Spleen (tissue), 11 donors: Measurements from ENCODE around the gene ZDHHC11B. TPM values are rescaled to one million over a fixed set of nuclear protein-coding genes. Genes with fewer than 3 reads are reported as not detected.

Source experiments
- DNase-seq: peaks from one replicate; pipeline ENCODE4 v3.0.0-alpha.2; 2020
- H3K27ac ChIP-seq, 8 donors: fragments of 200-600 bp; sonication (generic) in 7 of 8; 1 replicate in 4 of 8; 2 replicates in 4 of 8; pipeline versions ENCODE4 v1.5.0 to v1.8.0; 2016 to 2021; ENCODE audit warnings: inconsistent platforms in 4 of 8, mild to moderate bottlenecking in 4 of 8, moderate library complexity in 1 of 8
- H3K27me3 ChIP-seq, 7 donors: fragments of 200-600 bp; sonication (generic) in 6 of 7; replicated peaks in 1 of 7; 1 replicate in 4 of 7; 2 replicates in 3 of 7; pipeline versions ENCODE4 v1.5.0 to v1.8.0; 2016 to 2021; ENCODE audit warnings: inconsistent platforms in 3 of 7, mild to moderate bottlenecking in 1 of 7
- H3K36me3 ChIP-seq, 6 donors: fragments of 200-600 bp; sonication (generic) in 5 of 6; 1 replicate in 4 of 6; 2 replicates in 2 of 6; pipeline versions ENCODE4 v1.5.0 to v1.8.0; 2016 to 2021; ENCODE audit warnings: inconsistent platforms in 2 of 6
- H3K4me1 ChIP-seq, 6 donors: fragments of 200-600 bp; sonication (generic) in 5 of 6; 1 replicate in 3 of 6; 2 replicates in 3 of 6; pipeline versions ENCODE4 v1.5.0 to v1.8.0; 2016 to 2021; ENCODE audit warnings: inconsistent platforms in 3 of 6
- H3K4me3 ChIP-seq, 8 donors: fragments of 200-600 bp; sonication (generic) in 7 of 8; 1 replicate in 4 of 8; 2 replicates in 4 of 8; pipeline versions ENCODE4 v1.5.0 to v1.8.0; 2016 to 2021; ENCODE audit warnings: inconsistent platforms in 4 of 8, mild to moderate bottlenecking in 4 of 8, moderate library complexity in 2 of 8
- H3K9me3 ChIP-seq, 8 donors: fragments of 200-600 bp; sonication (generic) in 7 of 8; 1 replicate in 4 of 8; 2 replicates in 4 of 8; pipeline versions ENCODE4 v1.5.0 to v1.8.0; 2016 to 2021; ENCODE audit warnings: inconsistent platforms in 4 of 8
- POLR2A ChIP-seq, 3 donors: fragments of 450-650 bp; IDR thresholded peaks; one replicate each; pipeline ENCODE4 v1.5.1; 2017; ENCODE audit warnings: antibody characterized with exemption in 3 of 3, mild to moderate bottlenecking in 1 of 3
- POLR2AphosphoS5 ChIP-seq, 3 donors: sonication (generic); formaldehyde crosslinking; IDR thresholded peaks; one replicate each; pipeline ENCODE4 v1.5.1; 2017; ENCODE audit warnings: antibody characterized with exemption in 3 of 3
- WGBS, 5 donors: extraction: QIAGEN DNeasy Blood & Tissue Kit in 3 of 5; methylation state at CpG; one replicate each; pipeline versions ENCODE4 v1.1.5 to v1.1.7; 2013 to 2018; 5-methylcytosine and 5-hydroxymethylcytosine counted together
- intact Hi-C: fragments of 100-400 bp; cut with DNase I; formaldehyde crosslinking; loops from one replicate; pipeline ENCODE4 v1.15.0; 2023; ENCODE audit warnings: low total_unique reads
- polyA plus RNA-seq, 3 donors: library from polyadenylated mRNA; stranded (reverse); fragments of 200-250 nt; gene quantifications; one replicate each; pipeline ENCODE4 v1.2.1, GENCODE V29; 2013
- total RNA-seq, 7 donors: library from RNA; depleted of rRNA in 3 of 7; stranded (reverse); fragments of >200 nt in 3 of 7; fragmentation: NEBNext Ultra II Directional in 4 of 7; extraction: Animal tissue kit (Norgen Biotek cat#: 25700) in 4 of 7; gene quantifications; one replicate each; pipeline versions ENCODE4 v1.1.0 to v1.2.1, GENCODE V29; 2016 to 2021
- TF ChIP-seq, protein P1 (sequence below), 11 experiments: fragments of 200-600 bp in 7 of 11; fragments of 450-650 bp in 4 of 11; sonication (generic) in 4 of 11; IDR thresholded peaks in 8 of 11; conservative IDR thresholded peaks in 3 of 11; 1 replicate in 7 of 11; 2 replicates in 4 of 11; pipeline versions ENCODE4 v1.4.0 to v1.8.0; 2016 to 2021; ENCODE audit warnings: antibody characterized with exemption in 11 of 11, inconsistent platforms in 4 of 11, mild to moderate bottlenecking in 1 of 11
- donor health status: healthy with polysubstance abuse.
- donor health status: DM: no; HTN: no; CAD: no; lungs with moderate emphysema.
- donor health status: DM: no; HTN: no; CAD: no.
- donor health status: Bipolar disorder and iron deficiency.
- donor health status: healthy.
- donor health status: DM: no; HTN: no; CAD: no.
- donor health status: DM: yes; HTN: yes; CAD: no.

Gene ZDHHC11B
- total and polyA plus RNA-seq, 10 donors = 0.97 to 74.3 (median 4.7) TPM

DNA sequence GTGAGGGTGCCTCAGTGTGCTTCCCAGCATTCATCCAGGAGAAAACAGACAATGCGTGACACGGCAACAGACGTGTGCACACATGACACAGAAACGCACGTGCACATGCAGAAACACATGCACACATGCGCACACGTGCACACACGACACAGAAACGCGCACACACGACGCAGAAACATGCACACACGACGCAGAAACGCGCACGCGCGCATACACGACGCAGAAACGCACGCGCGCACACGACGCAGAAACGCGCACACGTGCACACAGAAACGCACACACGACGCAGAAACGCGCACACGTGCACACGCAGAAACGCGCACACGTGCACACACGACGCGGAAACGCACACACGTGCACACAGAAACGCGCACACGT lies 107.8 kb downstream of the ZDHHC11B start:
- intact Hi-C loops = no loop called here

GRCh38 chr5:675871-676698 lies 108.4 kb downstream of the ZDHHC11B start:
- Histone ChIP-seq H3K27me3 (peaks cover 0 to 58% (median 15%) of the 10 kb centered on the region in 7 donors), H3K4me1 (peaks cover 17 to 37% (median 32%) of the 10 kb centered on the region in 6 donors), H3K27ac (no peak overlapping the region), H3K9me3 (no peaks in the 10 kb centered on the region), H3K4me3 (no peak overlapping the region), H3K36me3 (no peaks in the 10 kb centered on the region)
- TF ChIP-seq, protein P1, sequence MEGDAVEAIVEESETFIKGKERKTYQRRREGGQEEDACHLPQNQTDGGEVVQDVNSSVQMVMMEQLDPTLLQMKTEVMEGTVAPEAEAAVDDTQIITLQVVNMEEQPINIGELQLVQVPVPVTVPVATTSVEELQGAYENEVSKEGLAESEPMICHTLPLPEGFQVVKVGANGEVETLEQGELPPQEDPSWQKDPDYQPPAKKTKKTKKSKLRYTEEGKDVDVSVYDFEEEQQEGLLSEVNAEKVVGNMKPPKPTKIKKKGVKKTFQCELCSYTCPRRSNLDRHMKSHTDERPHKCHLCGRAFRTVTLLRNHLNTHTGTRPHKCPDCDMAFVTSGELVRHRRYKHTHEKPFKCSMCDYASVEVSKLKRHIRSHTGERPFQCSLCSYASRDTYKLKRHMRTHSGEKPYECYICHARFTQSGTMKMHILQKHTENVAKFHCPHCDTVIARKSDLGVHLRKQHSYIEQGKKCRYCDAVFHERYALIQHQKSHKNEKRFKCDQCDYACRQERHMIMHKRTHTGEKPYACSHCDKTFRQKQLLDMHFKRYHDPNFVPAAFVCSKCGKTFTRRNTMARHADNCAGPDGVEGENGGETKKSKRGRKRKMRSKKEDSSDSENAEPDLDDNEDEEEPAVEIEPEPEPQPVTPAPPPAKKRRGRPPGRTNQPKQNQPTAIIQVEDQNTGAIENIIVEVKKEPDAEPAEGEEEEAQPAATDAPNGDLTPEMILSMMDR (IDR thresholded peaks at IDR 0.05 in 8 of 11, conservative IDR thresholded peaks at IDR 0.05 in 3 of 11) = no peak
- TF ChIP-seq POLR2AphosphoS5 (IDR thresholded peaks at IDR 0.05) (no peak), POLR2A (IDR thresholded peaks at IDR 0.05) (no peak)
- DNase-seq = peak; percentile 75
- intact Hi-C loops = no loop called here
- 76 to 84% (median 77%) methylated on average over 34 to 36 of the region's 36 CpGs for WGBS, 5 donors

More for the DNA sequence above, 107.8 kb downstream of the ZDHHC11B start:
- Histone ChIP-seq H3K9me3 (no peaks in the 10 kb centered on the region), H3K36me3 (no peaks in the 10 kb centered on the region), H3K27me3 (peaks cover 0 to 52% (median 15%) of the 10 kb centered on the region in 7 donors), H3K4me3 (no peak overlapping the region), H3K27ac (no peak overlapping the region), H3K4me1 (peaks cover 17 to 31% (median 26%) of the 10 kb centered on the region in 6 donors)
- peak; percentile 58 for DNase-seq
- 91 to 97% (median 93%) methylated on average over 48 of the region's 48 CpGs for WGBS, 5 donors
- TF ChIP-seq POLR2AphosphoS5 (IDR thresholded peaks at IDR 0.05) = no peak
- TF ChIP-seq, protein P1 (IDR thresholded peaks at IDR 0.05 in 8 of 11, conservative IDR thresholded peaks at IDR 0.05 in 3 of 11) = no peak
- no peak for TF ChIP-seq POLR2A (IDR thresholded peaks at IDR 0.05)

- peak; percentile 64 for DNase-seq
- 67 to 95% (median 79%) methylated on average over 18 to 20 of the region's 20 CpGs for WGBS, 5 donors
Observed at GRCh38 chr5:675111-675870, 109.2 kb downstream of the ZDHHC11B start.

More at GRCh38 chr5:675111-675870, 109.2 kb downstream of the ZDHHC11B start:
- Histone ChIP-seq H3K27me3 (peaks cover 0 to 66% (median 15%) of the 10 kb centered on the region in 7 donors), H3K9me3 (no peaks in the 10 kb centered on the region), H3K4me1 (peaks cover 17 to 40% (median 33%) of the 10 kb centered on the region in 6 donors), H3K4me3 (no peak overlapping the region), H3K36me3 (no peaks in the 10 kb centered on the region), H3K27ac (no peak overlapping the region)
- intact Hi-C loops = no loop called here
- TF ChIP-seq POLR2A (IDR thresholded peaks at IDR 0.05) (no peak), POLR2AphosphoS5 (IDR thresholded peaks at IDR 0.05) (no peak)
- TF ChIP-seq, protein P1 (IDR thresholded peaks at IDR 0.05 in 8 of 11, conservative IDR thresholded peaks at IDR 0.05 in 3 of 11) = no peak
